GM13977 (cell line): Measurements from ENCODE around the gene CPNE1.

Experiments used
- DNase-seq: peaks from one replicate; pipeline ENCODE4 v3.0.0; 2012; ENCODE audit warnings: low spot score
- in situ Hi-C: fragments of 300-500 bp; cut with MboI; formaldehyde crosslinking; loops from one replicate; pipeline ENCODE4 v1.12.0; 2022; ENCODE audit warnings: low sequenced_read_pairs, low pct_unique_long_range_greater_than_20kb, mixed read lengths, inconsistent platforms; ENCODE audit not compliant: unreplicated experiment
- TF ChIP-seq, protein P1 (sequence below): IDR thresholded peaks from 2 replicates; pipeline ENCODE4 v1.5.1; 2012; ENCODE audit warnings: mild to moderate bottlenecking, control low read depth; ENCODE audit not compliant: insufficient read depth; ENCODE audit errors: extremely low read depth, missing control alignments

Gene CPNE1

DNA sequence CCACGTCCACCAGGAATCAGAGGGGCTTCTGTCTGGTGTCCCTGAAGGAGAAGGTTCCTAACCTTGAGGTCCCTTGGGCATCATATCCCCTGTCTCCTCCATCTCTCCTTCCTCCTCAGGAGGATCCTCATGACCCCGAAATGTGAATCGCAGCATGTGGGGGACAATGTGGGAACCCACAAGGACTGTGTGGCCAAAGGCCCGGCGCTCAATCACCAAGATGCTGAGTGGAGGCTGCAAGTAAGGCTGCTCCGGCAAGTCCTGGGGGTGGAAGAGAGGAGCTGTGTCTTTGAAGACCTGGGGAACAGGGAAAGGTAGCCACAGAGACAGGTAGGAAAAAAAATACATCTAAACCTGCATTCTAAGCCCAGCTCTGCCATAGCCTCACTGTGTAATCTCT is 85.5 kb downstream of the CPNE1 start:
- in situ Hi-C loops, result no loop called here
- no peak for DNase-seq
- TF ChIP-seq, protein P1, sequence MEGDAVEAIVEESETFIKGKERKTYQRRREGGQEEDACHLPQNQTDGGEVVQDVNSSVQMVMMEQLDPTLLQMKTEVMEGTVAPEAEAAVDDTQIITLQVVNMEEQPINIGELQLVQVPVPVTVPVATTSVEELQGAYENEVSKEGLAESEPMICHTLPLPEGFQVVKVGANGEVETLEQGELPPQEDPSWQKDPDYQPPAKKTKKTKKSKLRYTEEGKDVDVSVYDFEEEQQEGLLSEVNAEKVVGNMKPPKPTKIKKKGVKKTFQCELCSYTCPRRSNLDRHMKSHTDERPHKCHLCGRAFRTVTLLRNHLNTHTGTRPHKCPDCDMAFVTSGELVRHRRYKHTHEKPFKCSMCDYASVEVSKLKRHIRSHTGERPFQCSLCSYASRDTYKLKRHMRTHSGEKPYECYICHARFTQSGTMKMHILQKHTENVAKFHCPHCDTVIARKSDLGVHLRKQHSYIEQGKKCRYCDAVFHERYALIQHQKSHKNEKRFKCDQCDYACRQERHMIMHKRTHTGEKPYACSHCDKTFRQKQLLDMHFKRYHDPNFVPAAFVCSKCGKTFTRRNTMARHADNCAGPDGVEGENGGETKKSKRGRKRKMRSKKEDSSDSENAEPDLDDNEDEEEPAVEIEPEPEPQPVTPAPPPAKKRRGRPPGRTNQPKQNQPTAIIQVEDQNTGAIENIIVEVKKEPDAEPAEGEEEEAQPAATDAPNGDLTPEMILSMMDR, result no peak

DNA sequence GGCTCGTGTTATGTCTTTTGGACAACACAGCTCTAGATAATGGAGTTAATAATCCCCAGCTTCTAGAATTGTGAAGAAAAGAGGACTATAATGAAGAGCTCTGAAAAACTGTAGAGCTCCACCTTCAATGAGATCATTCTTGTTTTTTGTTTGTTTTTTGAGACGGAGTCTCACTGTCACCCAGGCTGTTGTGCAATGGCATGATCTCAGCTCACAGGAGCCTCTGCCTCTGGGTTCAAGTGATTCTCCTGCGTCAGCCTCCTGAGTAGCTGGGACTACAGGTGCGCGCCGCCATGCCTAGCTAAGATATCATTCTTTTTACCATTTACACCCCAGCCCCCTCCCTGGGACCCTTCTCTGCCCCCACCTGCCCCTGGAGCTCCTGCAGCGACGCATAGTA is 86.2 kb downstream of the CPNE1 start:
- in situ Hi-C loops, result no loop called here
- TF ChIP-seq, protein P1, result no peak
- no peak for DNase-seq

DNA sequence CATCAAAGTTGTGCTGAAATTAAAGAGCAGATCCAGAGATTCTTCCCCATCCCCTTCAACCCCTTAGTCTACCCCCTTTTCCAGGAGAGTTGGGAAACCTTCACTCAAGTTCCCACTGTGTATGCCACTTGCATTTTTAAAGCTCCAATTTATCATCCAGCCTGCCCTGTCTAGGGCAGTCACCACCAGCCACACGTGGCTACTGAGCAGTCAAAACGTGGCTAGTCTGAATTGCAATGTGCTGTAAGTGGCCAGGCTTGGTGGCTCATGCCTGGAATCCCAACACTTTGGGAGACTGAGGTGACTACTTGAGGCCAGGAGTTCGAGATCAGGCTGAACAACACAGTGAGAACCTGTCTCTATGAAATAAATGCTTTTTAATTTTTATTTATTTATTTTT is 87.9 kb downstream of the CPNE1 start:
- in situ Hi-C loops, result no loop called here
- TF ChIP-seq, protein P1, result no peak

More for the DNA sequence above, 87.9 kb downstream of the CPNE1 start:
- no peak for DNase-seq
